HPDE6-E6E7 (cell line): ENCODE data around the gene NCBP2.

ENCODE experiments used
- DNase-seq: peaks from one replicate; pipeline ENCODE4 v3.0.0; 2011; ENCODE audit warnings: missing footprints; ENCODE audit errors: extremely low spot score

Gene NCBP2

GRCh38 chr3:196941729-196942225 is 551 bp downstream of the NCBP2 start:
- DNase-seq = peak; percentile 26

- no peak for DNase-seq
These were observed 3.8 kb downstream of the NCBP2 start for GRCh38 chr3:196938576-196938975.

- DNase-seq = no peak
These were observed 4.2 kb downstream of the NCBP2 start for GRCh38 chr3:196938124-196938523.

GRCh38 chr3:196936288-196936687 is 6.0 kb downstream of the NCBP2 start:
- DNase-seq = no peak

GRCh38 chr3:196932600-196932999 is 9.7 kb downstream of the NCBP2 start:
- DNase-seq = no peak

- DNase-seq = no peak
These were observed 10.3 kb downstream of the NCBP2 start for GRCh38 chr3:196931828-196932587.

- no peak for DNase-seq
These were observed 11.2 kb downstream of the NCBP2 start for GRCh38 chr3:196931157-196931556.

- DNase-seq = no peak
These were observed 14.5 kb downstream of the NCBP2 start for GRCh38 chr3:196927571-196928453.

GRCh38 chr3:196920733-196921132 is 21.6 kb downstream of the NCBP2 start:
- no peak for DNase-seq

- DNase-seq = no peak
These were observed 23.4 kb downstream of the NCBP2 start for GRCh38 chr3:196918968-196919367.

GRCh38 chr3:196916995-196917394 is 25.3 kb downstream of the NCBP2 start:
- DNase-seq = no peak

GRCh38 chr3:196916221-196916620 is 26.1 kb downstream of the NCBP2 start:
- DNase-seq = no peak

- no peak for DNase-seq
These were observed 27.0 kb downstream of the NCBP2 start for GRCh38 chr3:196915375-196915774.

GRCh38 chr3:196914866-196915265 is 27.5 kb downstream of the NCBP2 start:
- DNase-seq = no peak

- no peak for DNase-seq
These were observed 38.6 kb downstream of the NCBP2 start for GRCh38 chr3:196903740-196904139.

GRCh38 chr3:196902296-196902695 is 40.0 kb downstream of the NCBP2 start:
- no peak for DNase-seq

- DNase-seq = no peak
These were observed 40.6 kb downstream of the NCBP2 start for GRCh38 chr3:196901768-196902167.

GRCh38 chr3:196896229-196896628 is 46.1 kb downstream of the NCBP2 start:
- DNase-seq = no peak

GRCh38 chr3:196894557-196895295 is 47.6 kb downstream of the NCBP2 start:
- DNase-seq = no peak

GRCh38 chr3:196889844-196890708 is 52.3 kb downstream of the NCBP2 start:
- DNase-seq = no peak

- DNase-seq = no peak
These were observed 56.2 kb downstream of the NCBP2 start for GRCh38 chr3:196886144-196886543.
